Measurements from ENCODE around the gene PAQR5. TPM values are rescaled to one million over a fixed set of nuclear protein-coding genes. Genes with fewer than 3 reads are reported as not detected.

PAQR5 gene
- total RNA-seq, 2 donors from 2014 or later = 43.6 to 55.6 TPM

GRCh38 chr15:69302929-69303328 is 4.2 kb downstream of the PAQR5 start:
- Mint-ChIP-seq H3K9me3 (peaks cover 3% of the 10 kb centered on the region), H3K27me3 (ENCODE audit: insufficient read depth) (peaks cover 18% of the 10 kb centered on the region), H3K4me3 (no peak overlapping the region), H3K4me1 (peaks cover 16% of the 10 kb centered on the region), H3K27ac (no peak overlapping the region), H3K36me3 (ENCODE audit: low read depth) (peaks cover 51% of the 10 kb centered on the region)
- no peak overlapping the region for H3K27ac ChIP-seq (ENCODE audit: low read depth, low read length)
- TF ChIP-seq CTCF (conservative IDR thresholded peaks at IDR 0.05) = no peak
- no peak overlapping the region for H3K9ac ChIP-seq (ENCODE audit: extremely low read depth, low read length, poor library complexity, severe bottlenecking)
- WGBS, 2 experiments (ENCODE audit: insufficient coverage in 1 of 2, insufficient read length in 1 of 2) = 86 to 100% methylated on average over 1 to 3 of the region's 3 CpGs
- peaks cover 40% of the 10 kb centered on the region for H3K36me3 ChIP-seq (ENCODE audit: control insufficient read depth, insufficient read depth, low read length)
- no peak for DNase-seq
- H3K4me1 ChIP-seq (ENCODE audit: control insufficient read depth, insufficient read depth, low read length) = no peaks in the 10 kb centered on the region
- H3K4me3 ChIP-seq (ENCODE audit: low read length) = no peak overlapping the region
- H3K9me3 ChIP-seq (ENCODE audit: control insufficient read depth, low read length) = no peaks in the 10 kb centered on the region
- H3K27me3 ChIP-seq (ENCODE audit: control insufficient read depth, insufficient read depth, low read length, poor library complexity, severe bottlenecking) = peaks cover 6% of the 10 kb centered on the region

- no peak overlapping the region for H3K27ac Mint-ChIP-seq
- H3K27ac ChIP-seq (ENCODE audit: low read depth, low read length) = no peak overlapping the region
- DNase-seq = no peak
Measured at GRCh38 chr15:69303337-69304181, 4.8 kb downstream of the PAQR5 start.

DNA sequence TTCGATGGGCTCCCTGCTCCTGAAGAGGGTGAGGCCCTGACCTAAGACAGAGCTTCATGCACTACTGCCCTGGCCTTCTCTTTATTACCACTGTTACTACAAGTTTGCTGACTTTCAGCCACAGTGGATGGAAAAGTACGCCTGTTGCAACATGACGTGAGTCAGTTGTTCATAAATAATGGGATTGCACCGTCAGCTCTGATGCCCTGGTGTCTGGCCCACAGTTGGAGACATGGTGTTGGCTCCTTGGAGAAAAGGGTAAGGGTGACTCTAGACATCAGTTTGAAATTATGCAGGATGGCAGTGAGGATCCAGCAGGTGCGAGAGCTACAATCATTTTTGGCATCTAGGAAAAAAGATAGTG is 5.5 kb downstream of the PAQR5 start:
- no peaks in the 10 kb centered on the region for H3K27me3 ChIP-seq (ENCODE audit: control insufficient read depth, insufficient read depth, low read length, poor library complexity, severe bottlenecking)
- Mint-ChIP-seq H3K27me3 (ENCODE audit: insufficient read depth) (peaks cover 14% of the 10 kb centered on the region), H3K4me3 (no peak overlapping the region), H3K4me1 (peaks cover 13% of the 10 kb centered on the region), H3K36me3 (ENCODE audit: low read depth) (peaks cover 61% of the 10 kb centered on the region), H3K27ac (no peak overlapping the region), H3K9me3 (peaks cover 3% of the 10 kb centered on the region)
- no peaks in the 10 kb centered on the region for H3K4me1 ChIP-seq (ENCODE audit: control insufficient read depth, insufficient read depth, low read length)
- DNase-seq = no peak
- WGBS, 2 experiments (ENCODE audit: insufficient coverage in 1 of 2, insufficient read length in 1 of 2) = 73 to 82% methylated on average over 4 to 5 of the region's 5 CpGs
- peaks cover 47% of the 10 kb centered on the region for H3K36me3 ChIP-seq (ENCODE audit: control insufficient read depth, insufficient read depth, low read length)
- no peak for TF ChIP-seq CTCF (conservative IDR thresholded peaks at IDR 0.05)
- H3K27ac ChIP-seq (ENCODE audit: low read depth, low read length) = no peak overlapping the region
- no peaks in the 10 kb centered on the region for H3K9me3 ChIP-seq (ENCODE audit: control insufficient read depth, low read length)
- H3K4me3 ChIP-seq (ENCODE audit: low read length) = no peak overlapping the region
- H3K9ac ChIP-seq (ENCODE audit: extremely low read depth, low read length, poor library complexity, severe bottlenecking) = no peak overlapping the region

More at GRCh38 chr15:69303337-69304181, 4.8 kb downstream of the PAQR5 start:
- H3K4me1 ChIP-seq (ENCODE audit: control insufficient read depth, insufficient read depth, low read length) = no peaks in the 10 kb centered on the region
- H3K36me3 Mint-ChIP-seq (ENCODE audit: low read depth) = peaks cover 55% of the 10 kb centered on the region
- H3K27me3 ChIP-seq (ENCODE audit: control insufficient read depth, insufficient read depth, low read length, poor library complexity, severe bottlenecking) = no peaks in the 10 kb centered on the region
- peaks cover 13% of the 10 kb centered on the region for H3K4me1 Mint-ChIP-seq
- H3K4me3 ChIP-seq (ENCODE audit: low read length) = no peak overlapping the region
- peaks cover 45% of the 10 kb centered on the region for H3K36me3 ChIP-seq (ENCODE audit: control insufficient read depth, insufficient read depth, low read length)
- peaks cover 14% of the 10 kb centered on the region for H3K27me3 Mint-ChIP-seq (ENCODE audit: insufficient read depth)
- peak; percentile 72 for TF ChIP-seq CTCF (conservative IDR thresholded peaks at IDR 0.05)
- 78 to 81% methylated on average over 4 to 6 of the region's 6 CpGs for WGBS, 2 experiments (ENCODE audit: insufficient coverage in 1 of 2, insufficient read length in 1 of 2)
- H3K9me3 Mint-ChIP-seq = peaks cover 3% of the 10 kb centered on the region
- no peaks in the 10 kb centered on the region for H3K9me3 ChIP-seq (ENCODE audit: control insufficient read depth, low read length)
- H3K9ac ChIP-seq (ENCODE audit: extremely low read depth, low read length, poor library complexity, severe bottlenecking) = no peak overlapping the region
- no peak overlapping the region for H3K4me3 Mint-ChIP-seq
